HG02970 (cell line): ENCODE data around the gene THUMPD3.
A peak's percentile ranks its signal among the peaks of the same experiment; 100 is the strongest.

Experiments
- ATAC-seq: cut with Tn5 transposase; IDR thresholded peaks from one replicate; pipeline ENCODE4 v1.9.1; 2021; ENCODE audit warnings: mild to moderate bottlenecking, moderate library complexity, moderate number of reproducible peaks; ENCODE audit not compliant: unreplicated experiment, low FRiP score

THUMPD3 gene, protein sequence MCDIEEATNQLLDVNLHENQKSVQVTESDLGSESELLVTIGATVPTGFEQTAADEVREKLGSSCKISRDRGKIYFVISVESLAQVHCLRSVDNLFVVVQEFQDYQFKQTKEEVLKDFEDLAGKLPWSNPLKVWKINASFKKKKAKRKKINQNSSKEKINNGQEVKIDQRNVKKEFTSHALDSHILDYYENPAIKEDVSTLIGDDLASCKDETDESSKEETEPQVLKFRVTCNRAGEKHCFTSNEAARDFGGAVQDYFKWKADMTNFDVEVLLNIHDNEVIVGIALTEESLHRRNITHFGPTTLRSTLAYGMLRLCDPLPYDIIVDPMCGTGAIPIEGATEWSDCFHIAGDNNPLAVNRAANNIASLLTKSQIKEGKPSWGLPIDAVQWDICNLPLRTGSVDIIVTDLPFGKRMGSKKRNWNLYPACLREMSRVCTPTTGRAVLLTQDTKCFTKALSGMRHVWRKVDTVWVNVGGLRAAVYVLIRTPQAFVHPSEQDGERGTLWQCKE

DNA sequence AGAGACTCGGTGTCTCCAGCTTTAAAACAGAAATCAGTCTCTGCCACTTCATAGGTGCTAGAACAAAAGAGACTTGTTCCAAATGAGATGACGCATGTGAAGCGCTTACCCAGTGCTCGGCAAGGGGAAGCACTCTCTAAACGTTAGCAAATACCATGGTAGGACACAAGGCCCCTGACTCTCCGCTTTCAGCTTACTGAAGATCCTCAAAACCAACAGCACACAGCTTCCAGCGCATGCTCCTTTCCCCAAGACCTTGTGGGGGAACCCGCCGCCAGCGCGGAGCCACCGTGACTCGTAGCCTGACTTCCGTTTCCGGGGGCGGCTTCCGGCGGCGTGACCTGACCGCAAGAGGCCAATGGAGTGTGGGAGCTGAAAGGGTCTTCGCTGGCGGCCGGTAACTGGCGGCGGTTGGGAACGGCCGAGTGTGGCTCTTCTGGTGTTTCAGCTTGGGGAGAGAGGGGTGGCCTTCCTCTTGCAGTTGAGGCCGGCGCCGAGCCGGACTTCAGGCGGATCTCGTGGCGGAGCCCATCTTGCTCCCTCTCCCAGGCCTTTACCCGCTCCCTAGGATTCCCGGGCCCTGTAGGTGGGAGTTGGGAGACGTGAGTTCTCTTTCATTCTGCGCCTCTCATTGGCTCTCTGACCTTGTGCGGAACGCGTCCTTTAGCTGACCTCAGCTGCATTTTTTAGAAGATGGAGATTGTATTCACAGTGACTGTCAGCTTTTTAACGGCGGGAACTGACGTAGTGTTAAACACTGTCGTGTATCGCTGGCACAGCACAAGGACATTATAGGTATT, at the start of gene THUMPD3:
Gene THUMPD3, plus strand, starts transcription at position 324 of the 800 bp plus-strand sequence. CDS start 2,015 bp downstream, outside the sequence.
- ATAC-seq = peak; percentile 90

DNA sequence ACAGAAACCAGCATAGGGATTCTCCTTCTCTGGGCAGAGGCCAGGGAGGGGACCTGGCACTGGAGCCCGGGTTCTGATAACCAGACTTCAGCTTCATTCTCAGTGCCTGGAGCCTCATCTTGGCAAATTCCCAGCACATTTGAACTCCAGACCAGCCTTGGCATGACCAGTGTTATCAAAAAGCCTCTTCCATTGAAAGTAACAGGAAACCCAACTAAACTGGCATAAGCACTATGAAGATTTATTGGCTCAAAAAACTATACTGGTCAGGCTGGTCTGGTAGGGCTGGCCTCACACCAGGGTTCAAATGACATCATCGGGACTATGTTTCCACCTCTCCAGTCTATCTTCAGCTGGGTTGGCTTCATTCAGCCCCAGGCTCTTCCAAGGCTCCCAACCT, 48.1 kb upstream of the THUMPD3 start:
- no peak for ATAC-seq

DNA sequence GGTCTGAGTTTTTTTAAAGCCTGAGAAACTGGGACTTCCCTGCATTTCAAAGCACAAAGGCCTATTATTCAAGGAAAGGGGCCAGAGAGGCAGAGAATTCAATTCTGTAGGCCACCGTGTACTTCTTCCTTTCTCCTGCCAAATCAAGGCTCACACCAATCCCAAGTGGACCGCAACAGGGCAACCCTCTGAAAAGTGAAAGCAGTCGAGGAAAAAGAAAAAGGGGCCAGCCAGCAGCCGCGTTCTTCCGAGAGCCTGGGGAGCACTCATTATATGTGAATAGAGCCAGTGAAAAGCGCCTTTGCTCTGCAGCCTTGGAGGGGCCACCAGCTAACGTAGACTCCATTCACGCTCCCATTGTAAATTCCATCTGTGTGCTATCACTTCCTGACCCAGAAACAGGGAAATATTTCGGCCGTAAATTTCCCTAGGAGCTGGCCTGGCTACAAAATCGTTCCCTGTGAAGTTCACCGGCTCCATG, 45.9 kb upstream of the THUMPD3 start:
- no peak for ATAC-seq

DNA sequence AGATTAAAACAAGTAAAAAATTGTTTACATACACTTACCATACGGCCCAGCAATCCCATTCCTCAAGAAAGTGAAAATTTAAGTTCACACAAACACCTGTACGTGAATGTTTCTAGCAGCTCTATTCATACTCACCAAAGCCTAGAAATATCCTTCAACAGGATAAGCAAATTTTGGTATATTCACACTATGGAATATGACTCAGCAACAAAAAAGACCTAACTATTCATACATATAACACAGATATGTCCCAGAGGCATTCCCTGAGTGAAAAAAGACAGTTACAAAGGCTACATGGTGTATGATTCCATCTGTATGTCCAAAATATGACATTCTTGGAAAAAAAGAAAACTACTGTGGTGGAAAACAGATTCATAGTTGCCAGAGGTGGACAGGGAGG, 40.1 kb upstream of the THUMPD3 start:
- ATAC-seq = no peak

DNA sequence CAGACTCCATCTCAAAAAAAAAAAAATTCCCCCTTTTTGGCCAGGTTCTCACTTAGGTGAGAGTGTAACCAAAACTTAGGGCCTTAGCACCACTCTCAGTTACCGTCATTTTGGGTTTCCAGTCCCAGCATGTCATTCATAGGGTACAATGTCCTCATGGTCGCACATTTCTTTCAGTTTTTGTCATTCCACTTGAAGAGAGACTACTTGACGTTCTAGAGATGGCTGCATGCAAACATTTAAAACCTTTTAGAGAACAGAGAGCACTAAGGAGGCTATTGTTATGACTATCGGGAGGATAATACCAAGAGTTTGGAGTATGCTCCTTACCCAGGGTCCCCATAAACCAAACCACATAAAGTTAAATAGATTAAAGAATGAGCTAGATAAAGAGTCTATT, 37.9 kb upstream of the THUMPD3 start:
- no peak for ATAC-seq

DNA sequence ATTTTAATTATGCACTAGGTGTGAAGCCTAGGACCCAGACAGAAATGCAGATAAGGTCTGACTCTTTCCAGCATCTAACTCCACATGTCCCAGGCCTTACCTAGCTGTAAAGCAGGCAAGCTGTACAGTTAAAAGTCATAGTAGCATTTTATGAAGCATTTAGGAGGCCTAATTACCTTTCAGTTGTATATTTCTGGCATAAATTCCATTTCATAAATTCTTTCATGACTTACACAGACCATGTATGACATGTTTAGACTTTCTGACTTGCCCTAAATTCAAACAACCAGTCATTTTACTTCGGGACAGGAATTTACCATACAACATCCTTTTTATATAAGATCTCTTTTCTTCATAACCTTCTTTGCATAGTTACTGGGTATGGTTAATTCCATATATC, 35.3 kb upstream of the THUMPD3 start:
- no peak for ATAC-seq

DNA sequence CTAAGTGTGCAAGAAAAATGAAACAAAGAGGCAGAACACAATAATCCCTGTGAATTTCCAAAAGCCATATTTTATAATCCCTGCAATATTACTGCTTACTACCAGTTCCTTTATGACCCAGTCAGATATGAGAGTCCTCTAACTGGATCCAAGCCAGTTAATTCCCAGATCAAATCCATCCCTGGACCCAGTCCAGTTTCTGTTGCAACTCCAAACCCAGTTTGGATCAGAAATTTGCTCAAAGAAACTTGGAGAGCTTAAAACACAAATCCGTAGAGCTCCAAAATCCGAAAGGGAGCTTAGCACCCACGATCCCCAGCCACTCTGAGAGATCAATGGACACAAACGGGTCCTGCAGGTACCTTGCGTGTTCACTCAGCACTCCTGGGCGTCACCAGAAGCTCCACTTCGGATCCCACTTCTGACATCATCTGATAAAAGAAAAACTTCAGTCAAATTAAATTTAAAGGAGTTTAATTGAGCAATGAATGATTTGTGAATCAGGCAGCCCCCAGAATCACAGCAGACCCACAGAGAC, 32.6 kb upstream of the THUMPD3 start:
- no peak for ATAC-seq

DNA sequence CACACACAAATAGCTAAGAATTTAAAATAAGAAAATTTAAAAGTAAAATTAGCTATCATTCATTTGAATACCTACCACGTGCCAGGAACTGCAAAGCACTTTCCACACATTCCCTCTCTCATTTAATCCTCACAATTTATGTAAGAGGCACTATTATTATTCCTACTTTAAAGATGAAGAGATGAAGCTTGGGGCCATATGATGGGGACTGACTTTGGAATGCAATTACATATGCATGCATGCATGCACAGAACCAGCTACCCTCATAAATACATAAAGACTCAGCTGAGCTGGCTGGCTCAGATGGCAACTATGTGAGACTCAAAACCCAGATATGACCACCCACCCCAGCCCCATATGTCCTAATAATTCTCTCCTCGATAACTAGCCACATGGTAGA, 31.7 kb upstream of the THUMPD3 start:
- no peak for ATAC-seq

DNA sequence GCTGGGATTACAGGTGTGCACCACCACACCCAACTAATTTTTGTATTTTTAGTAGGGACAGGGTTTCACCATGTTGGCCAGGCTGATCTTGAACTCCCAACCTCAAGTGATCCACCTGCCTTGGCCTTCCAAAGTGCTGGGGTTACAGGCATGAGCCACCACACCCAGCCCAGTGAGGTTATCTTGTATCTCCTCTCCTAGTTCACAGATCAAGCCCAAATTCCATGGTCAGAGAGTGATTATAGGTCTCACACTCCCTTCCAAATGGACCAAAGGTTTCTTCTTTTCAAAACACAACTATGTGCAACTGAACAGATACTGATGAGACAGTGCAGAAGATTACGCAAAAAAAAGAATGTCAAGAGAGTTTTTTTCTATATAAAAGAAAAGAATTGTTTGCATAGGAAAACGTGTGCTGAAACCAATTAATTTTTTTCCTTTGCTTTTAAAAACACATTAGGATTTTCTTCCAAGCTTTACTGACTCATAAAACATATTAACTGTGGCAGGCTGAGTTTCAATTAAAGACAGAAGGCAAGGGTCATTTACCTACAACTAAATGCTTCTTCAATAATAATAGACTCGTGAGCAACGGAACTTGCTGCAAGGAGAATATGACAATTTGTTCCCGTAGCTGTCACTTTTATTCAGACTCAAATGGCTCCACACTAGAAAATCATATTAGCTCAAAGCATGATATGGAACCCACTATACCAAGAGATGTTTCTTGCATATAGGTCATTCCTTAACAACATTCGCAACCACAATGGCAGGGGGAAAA, 30.4 kb upstream of the THUMPD3 start:
- ATAC-seq = no peak

DNA sequence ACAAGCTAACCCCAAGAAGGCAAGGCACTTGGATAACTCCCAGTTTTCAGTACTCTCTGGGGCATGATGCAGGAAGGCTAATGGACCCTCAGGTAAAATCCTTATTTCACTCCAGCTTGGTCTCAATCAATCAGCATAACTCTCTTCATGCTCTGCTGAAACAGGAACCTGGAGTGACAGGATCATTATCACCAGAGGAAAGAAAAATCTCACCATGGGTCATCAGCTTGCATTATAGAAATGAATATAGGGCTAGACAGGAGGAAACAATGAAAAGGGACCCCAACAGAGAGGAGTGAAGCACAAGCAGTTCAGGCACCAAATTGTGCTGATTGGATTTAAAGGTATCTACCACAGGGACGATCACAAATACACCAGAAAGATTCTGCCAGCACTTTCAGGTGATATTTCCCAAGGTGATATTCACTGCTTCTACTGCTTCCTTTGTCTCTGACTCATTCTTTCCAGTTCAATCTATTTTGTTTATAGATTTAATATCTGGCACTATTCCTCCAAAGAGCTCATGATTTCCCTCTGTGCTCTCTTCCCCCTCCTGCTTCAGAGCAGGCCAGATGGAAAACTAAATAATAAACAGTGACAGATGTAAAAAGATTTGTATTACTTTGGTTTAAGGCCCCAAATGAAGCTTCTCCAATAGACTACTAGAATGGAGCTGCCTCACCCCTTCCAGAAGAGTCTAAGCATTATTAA, 22.9 kb upstream of the THUMPD3 start:
- ATAC-seq = no peak

DNA sequence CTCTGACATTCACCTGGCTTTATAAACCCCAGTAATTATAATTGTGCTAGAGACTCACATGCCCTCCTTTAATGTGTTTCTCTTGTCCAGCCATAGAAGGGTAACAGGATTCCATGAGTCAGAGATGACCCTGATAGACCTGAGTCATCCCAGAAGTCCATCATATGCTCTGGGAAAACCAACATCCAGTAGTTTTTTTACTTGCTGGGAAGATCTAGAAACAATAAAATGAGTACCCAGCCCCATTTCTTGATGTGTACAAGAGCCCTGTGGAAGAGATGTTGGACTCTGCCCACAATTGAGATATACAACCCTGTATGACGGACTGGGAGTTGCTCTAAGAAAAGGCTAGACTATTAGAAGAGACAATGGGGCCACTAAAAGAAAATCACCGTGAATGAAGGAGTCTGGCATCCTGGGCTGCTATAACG, 22.4 kb upstream of the THUMPD3 start:
- no peak for ATAC-seq

DNA sequence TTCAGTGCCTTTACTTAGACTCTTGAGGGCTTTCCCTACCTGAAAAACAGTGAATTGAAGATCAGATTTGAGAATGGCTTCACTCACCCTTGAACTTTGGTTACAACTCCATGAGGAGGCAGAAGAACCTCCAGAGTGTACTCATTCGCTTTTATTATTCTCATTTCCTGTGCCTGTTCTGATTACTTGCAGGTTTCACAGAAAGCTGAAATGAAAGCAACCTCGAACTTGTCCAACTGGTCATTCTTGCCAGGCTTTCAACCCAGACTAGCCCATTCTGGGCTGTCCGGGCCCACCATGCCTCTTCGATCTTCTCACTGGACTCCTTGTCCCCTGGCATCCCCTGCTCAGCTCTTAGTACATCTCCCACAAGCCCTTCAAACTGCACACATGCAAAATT, 20.2 kb upstream of the THUMPD3 start:
- ATAC-seq = no peak

DNA sequence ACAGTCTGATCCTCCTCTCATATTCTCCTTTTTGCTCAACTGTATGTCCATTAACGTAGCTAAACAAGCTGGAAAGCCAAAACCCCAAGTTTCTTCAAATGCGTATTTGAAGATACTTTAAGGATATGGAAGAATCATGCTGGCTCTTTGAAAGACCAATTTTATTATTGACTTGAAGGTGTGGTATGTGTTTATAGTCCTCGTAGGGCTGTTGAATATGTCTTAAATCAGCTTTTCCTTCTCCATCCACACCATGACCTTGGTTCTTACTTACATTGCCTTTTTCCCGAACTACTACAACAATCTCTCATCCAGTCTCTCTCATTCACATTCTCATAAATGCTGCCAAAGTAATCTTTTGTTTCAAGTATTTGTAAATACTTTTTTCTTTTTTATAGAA, 19.7 kb upstream of the THUMPD3 start:
- ATAC-seq = no peak

DNA sequence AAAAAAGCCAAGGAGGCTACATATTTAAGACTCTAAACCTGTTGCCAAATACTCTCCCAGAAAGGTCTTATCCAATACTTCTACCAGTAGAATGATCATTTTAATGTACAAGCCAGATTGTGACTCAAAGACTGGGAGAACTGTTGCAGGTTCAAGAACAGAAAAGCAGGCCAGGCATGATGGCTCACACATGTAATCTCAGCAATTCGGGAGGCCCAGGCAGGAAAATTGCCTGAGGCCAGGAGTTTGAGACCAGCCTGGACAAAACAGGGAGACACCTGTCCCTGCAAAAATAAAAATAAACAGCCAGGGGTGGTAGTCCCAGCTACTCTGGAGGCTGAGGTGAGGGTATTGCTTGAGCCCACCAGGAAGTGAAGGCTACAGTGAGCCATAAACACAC, 17.8 kb upstream of the THUMPD3 start:
- ATAC-seq = no peak

DNA sequence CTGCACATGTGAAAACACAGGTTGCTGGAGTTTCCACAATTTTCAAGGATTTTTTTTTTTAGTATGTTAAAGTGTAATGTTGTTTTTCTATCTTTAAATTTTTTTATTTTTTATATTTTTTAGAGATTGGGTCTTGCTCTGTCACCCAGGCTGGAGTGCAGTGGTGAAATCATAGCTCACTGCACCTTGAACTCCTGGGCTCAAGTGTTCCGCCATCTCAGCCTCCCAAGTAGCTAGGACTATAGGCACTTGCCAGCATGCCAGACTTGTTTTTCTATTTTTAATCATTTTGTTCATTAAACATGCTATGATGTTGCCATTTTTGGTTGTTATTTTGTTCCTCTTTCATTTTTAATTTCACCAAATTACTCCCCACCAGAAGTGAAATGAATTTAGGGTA, 16.7 kb upstream of the THUMPD3 start:
- no peak for ATAC-seq

DNA sequence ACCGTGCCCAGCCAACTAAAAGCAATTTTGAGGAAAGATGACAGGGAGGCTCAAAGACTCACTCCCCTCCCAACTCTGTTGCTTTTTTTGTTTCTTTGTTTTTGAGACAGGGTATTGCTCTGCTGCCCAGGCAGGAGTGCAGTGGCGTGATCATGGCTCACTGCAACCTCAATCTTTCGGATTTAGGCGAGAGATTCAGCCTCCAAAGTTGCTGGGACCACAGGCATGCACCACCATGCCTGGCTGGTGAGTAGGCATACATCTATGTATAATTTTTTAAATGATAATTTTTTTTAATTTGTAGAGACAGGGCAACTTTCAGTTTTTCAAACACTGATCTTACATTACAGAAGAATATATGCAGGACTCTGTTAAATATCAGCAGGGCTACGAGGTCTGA, 15.8 kb upstream of the THUMPD3 start:
- ATAC-seq = no peak

DNA sequence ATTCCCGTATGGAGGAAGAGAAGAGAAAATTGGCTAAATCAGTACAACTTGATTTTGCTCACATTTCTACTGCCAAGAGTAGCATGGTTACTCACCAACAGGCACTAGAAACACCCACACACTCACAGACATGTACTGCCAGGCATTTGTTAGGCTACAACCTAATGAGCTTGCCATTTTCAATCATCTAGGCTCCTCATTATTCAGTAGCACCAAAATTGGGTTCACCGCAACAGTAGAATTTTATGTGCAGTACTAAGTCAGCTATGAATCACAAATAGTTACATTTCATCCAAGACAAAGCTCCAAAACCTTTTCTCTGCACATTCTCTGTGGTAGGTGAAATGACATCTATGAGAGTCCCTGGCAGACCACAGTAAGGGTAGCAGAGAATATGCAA, 15.0 kb upstream of the THUMPD3 start:
- ATAC-seq = no peak

DNA sequence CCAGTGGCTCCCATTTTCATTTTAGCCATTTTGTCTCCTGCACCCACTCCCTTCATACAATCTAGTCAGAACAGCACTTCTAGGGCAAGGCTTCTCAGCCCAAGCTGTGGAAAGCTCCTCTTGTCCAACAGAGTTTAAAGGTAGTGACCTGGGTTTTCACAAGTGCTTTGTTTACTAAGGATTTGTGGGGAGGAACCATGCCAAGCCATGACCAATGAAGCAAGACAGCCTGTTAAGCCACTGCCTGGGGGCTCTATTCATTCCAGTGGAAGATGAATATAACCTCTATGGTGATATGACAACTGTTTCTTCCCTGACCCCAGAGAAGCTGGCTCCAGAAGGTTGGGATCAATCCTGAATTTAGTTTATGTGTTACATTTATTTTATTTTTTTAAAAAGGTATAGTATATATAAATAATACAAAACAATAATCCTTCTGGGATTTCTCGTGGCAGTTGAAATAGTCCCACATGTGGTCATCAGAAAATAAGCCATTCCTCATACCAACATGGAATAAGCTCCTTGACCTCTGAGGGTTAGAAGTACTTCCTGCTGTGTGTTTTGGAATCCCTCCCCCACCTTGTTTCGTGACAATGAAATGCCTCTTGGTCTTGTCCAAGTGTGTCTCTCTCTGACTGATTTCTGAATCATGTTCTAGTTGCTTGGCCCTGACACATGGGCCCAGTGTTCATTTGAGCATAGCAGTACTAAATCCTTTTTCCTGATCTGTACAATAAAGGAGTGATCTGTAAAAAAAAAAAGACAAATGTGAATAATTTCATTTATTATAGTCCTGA, 13.3 kb upstream of the THUMPD3 start:
- ATAC-seq = no peak

DNA sequence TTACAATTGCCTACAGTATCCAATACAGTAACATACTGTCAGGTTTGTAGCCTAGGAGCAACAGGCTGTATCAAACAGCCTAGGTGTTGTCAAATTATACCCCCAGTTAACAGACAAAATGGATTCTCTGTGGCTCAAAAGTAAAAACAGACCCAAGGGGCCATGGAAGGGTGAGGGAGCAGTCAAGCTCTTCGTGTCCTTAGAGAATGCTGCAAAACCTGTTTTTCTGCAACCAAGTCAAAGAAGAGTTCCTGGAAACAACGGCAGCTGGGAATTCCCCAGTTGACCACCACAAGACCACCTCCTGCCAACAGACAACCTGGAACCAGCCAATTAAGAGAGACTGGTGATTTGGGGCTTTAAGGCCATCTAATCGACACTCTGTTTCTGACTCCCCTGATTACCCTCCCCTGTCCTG, 11.1 kb upstream of the THUMPD3 start:
- ATAC-seq = no peak
